ENCODE data around the gene FHOD3.

Gene FHOD3

GRCh38 chr18:36323421-36323820 is 25.9 kb downstream of the FHOD3 start:
- DNase-seq: no peak

GRCh38 chr18:36325846-36326245 is 28.3 kb downstream of the FHOD3 start:
- DNase-seq: no peak

- DNase-seq: no peak
These were observed 29.3 kb downstream of the FHOD3 start for GRCh38 chr18:36326771-36327170.

- no peak for DNase-seq
These were observed 30.1 kb downstream of the FHOD3 start for GRCh38 chr18:36327352-36328316.

- DNase-seq: no peak
These were observed 30.9 kb downstream of the FHOD3 start for GRCh38 chr18:36328385-36328858.

GRCh38 chr18:36328916-36329315 is 31.4 kb downstream of the FHOD3 start:
- DNase-seq: no peak

- DNase-seq: no peak
These were observed 32.3 kb downstream of the FHOD3 start for GRCh38 chr18:36329684-36330434.

GRCh38 chr18:36330435-36331052 is 33.0 kb downstream of the FHOD3 start:
- no peak for DNase-seq

GRCh38 chr18:36331521-36331971 is 34.0 kb downstream of the FHOD3 start:
- no peak for DNase-seq

GRCh38 chr18:36333414-36333813 is 35.9 kb downstream of the FHOD3 start:
- no peak for DNase-seq

GRCh38 chr18:36334798-36335197 is 37.3 kb downstream of the FHOD3 start:
- no peak for DNase-seq

- DNase-seq: no peak
These were observed 38.2 kb downstream of the FHOD3 start for GRCh38 chr18:36335476-36336279.

- no peak for DNase-seq
These were observed 40.3 kb downstream of the FHOD3 start for GRCh38 chr18:36337679-36338402.

- no peak for DNase-seq
These were observed 41.0 kb downstream of the FHOD3 start for GRCh38 chr18:36338403-36338933.

- DNase-seq: no peak
These were observed 42.7 kb downstream of the FHOD3 start for GRCh38 chr18:36340246-36340645.

GRCh38 chr18:36341944-36342343 is 44.4 kb downstream of the FHOD3 start:
- no peak for DNase-seq

GRCh38 chr18:36348331-36348730 is 50.8 kb downstream of the FHOD3 start:
- no peak for DNase-seq

GRCh38 chr18:36348971-36349417 is 51.5 kb downstream of the FHOD3 start:
- no peak for DNase-seq

GRCh38 chr18:36349552-36349951 is 52.0 kb downstream of the FHOD3 start:
- no peak for DNase-seq

- no peak for DNase-seq
These were observed 52.7 kb downstream of the FHOD3 start for GRCh38 chr18:36350251-36350651.

- no peak for DNase-seq
These were observed 53.4 kb downstream of the FHOD3 start for GRCh38 chr18:36350839-36351469.

All from stimulated activated CD4-positive, alpha-beta T cell treated with anti-CD3 and anti-CD28 coated beads, Interleukin-1b, Interleukin-23, amount 100 ng/mL, for 48 hours (primary cell).